ENCODE measurements around the gene RPUSD3.

RPUSD3 gene, protein sequence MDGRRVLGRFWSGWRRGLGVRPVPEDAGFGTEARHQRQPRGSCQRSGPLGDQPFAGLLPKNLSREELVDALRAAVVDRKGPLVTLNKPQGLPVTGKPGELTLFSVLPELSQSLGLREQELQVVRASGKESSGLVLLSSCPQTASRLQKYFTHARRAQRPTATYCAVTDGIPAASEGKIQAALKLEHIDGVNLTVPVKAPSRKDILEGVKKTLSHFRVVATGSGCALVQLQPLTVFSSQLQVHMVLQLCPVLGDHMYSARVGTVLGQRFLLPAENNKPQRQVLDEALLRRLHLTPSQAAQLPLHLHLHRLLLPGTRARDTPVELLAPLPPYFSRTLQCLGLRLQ

DNA sequence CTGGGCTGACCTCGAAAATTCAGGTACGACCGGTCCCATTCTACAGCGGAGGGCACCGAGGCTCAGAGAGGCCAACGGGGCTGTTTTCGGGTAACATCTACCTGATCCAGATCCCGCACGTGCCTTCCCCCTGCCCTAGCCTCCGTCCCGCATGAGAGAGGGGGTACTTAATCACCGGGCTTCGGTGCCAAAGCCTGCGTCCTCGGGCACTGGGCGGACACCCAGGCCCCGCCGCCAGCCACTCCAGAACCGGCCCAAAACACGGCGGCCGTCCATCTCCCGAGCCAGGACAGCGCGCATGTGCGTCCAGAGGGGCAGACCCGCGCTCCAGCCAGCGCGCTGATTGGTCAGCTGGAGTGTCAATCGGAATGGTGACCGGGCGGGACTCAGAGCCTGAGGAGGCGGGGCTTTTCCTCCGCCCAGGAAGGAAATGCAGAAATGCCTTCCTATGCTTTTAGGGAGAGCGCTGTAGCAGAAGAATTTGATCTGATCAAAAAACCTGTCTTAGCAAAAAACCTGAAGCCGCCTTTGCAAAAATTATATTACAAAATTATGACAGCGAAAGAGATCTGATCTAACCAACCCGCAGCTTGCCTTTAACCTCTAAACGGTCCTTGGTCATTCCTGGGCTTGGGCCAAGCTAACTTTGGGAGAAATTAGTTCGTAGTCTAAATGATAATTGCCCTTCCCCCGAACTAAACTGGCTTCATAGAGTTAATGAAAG, at the start of gene RPUSD3:
Gene RPUSD3 (minus strand): TSS at position 294 of the 724 bp plus-strand sequence. CDS start 18 bp downstream, at position 276.
- no peaks in the 10 kb centered on the region for H3K27me3 ChIP-seq (ENCODE audit: control insufficient read depth in 1 of 2, insufficient read depth in 2 of 2, low read length in 2 of 2)
- peak within 1 kb of the TSS; percentile 60 for H3K9ac ChIP-seq (ENCODE audit: low read length)
- peaks cover 25% of the 10 kb centered on the region for H3K36me3 ChIP-seq (ENCODE audit: insufficient read depth, low read length)
- peak within 1 kb of the TSS; percentile 64 to 86 for H3K4me3 ChIP-seq (ENCODE audit: low read depth in 1 of 2, low read length in 2 of 2)
- no peaks in the 10 kb centered on the region for H3K9me3 ChIP-seq (ENCODE audit: low read length)
- peak within 1 kb of the TSS; percentile 83 for H3K27ac ChIP-seq (ENCODE audit: low read depth, low read length)
- peaks cover 13% of the 10 kb centered on the region for H3K4me1 ChIP-seq (ENCODE audit: insufficient read depth, low read length)

DNA sequence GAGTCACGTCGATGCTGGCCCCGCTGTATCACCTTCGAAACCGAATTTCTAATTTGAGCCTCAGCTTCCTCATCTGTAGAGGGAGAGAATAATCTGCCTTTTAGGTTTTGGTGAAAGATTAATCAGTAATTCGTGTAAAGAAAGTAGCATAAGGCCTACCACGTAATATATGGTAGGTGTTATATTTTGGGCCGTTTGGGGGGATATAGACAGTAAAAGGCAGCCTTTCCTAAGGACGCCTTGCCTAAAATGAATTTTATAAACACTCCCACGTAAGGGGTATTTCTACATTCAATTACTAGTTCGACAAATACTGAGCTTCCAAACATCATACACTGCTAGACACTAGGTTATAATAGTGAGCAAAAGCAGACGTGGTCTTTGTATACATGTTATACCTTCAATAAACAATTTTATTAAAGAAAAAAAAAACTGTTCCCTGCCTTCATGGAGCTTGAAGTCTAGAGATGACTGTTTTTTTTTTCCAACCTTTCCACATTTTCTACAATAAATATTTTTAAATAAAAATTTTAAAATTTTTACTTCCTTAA, 47.3 kb upstream of the RPUSD3 start:
- H3K27ac ChIP-seq (ENCODE audit: low read depth, low read length), result peak overlapping the region; percentile 87

DNA sequence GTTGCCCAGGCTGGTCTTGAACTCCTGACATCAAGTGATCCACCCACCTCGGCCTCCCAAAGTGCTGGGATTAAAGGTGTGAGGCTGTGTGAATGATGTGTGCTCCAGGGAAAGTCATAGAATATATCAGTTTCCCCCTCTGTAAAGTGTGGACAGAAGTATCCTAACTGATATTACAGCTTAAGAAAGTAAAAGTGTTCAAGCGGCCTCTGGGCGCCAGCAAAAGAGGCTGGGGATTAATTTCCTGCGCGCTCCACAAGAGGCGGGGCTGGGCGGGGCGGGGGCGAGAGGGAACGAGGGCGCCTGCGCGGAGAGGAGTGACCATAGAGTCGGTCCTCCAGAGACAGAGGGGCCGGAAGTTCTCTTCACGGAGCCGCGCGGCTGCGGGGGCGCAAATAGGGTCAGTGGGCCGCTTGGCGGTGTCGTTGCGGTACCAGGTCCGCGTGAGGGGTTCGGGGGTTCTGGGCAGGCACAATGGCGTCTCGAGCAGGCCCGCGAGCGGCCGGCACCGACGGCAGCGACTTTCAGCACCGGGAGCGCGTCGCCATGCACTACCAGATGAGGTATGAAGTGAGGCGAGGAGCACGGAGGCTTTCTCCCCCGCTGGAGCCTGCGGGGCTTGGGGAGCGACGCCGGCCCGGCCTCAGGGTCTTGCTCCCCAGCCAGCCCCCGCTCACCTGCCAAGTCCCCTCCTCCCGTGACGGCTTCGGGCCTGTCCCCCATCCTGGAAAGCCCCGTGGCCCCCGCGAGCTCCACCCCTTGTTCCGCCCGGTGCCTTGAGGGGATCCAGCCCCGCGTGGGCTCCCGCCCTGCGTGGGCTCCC, 46.7 kb upstream of the RPUSD3 start, which contains the start of gene JAGN1:
Gene JAGN1 (plus strand): TSS at position 362 of the 823 bp plus-strand sequence. CDS start 113 bp downstream, at position 475.
- no peaks in the 10 kb centered on the region for H3K27me3 ChIP-seq (ENCODE audit: control insufficient read depth in 1 of 2, insufficient read depth in 2 of 2, low read length in 2 of 2)
- peaks cover 12% of the 10 kb centered on the region for H3K36me3 ChIP-seq (ENCODE audit: insufficient read depth, low read length)
- peak within 1 kb of the TSS; percentile 85 to 86 for H3K4me3 ChIP-seq (ENCODE audit: low read depth in 1 of 2, low read length in 2 of 2)
- H3K9me3 ChIP-seq (ENCODE audit: low read length), result no peaks in the 10 kb centered on the region
- H3K27ac ChIP-seq (ENCODE audit: low read depth, low read length), result peak within 1 kb of the TSS; percentile 87
- H3K4me1 ChIP-seq (ENCODE audit: insufficient read depth, low read length), result peaks cover 9% of the 10 kb centered on the region
- peak within 1 kb of the TSS; percentile 95 for H3K9ac ChIP-seq (ENCODE audit: low read length)

More for the DNA sequence above, 47.3 kb upstream of the RPUSD3 start:
- no peaks in the 10 kb centered on the region for H3K9me3 ChIP-seq (ENCODE audit: low read length)
- H3K36me3 ChIP-seq (ENCODE audit: insufficient read depth, low read length), result peaks cover 12% of the 10 kb centered on the region
- H3K27me3 ChIP-seq (ENCODE audit: control insufficient read depth in 1 of 2, insufficient read depth in 2 of 2, low read length in 2 of 2), result no peaks in the 10 kb centered on the region
- H3K4me1 ChIP-seq (ENCODE audit: insufficient read depth, low read length), result peaks cover 9% of the 10 kb centered on the region
- H3K9ac ChIP-seq (ENCODE audit: low read length), result peak overlapping the region; percentile 95
- peak overlapping the region; percentile 85 to 86 for H3K4me3 ChIP-seq (ENCODE audit: low read depth in 1 of 2, low read length in 2 of 2)

DNA sequence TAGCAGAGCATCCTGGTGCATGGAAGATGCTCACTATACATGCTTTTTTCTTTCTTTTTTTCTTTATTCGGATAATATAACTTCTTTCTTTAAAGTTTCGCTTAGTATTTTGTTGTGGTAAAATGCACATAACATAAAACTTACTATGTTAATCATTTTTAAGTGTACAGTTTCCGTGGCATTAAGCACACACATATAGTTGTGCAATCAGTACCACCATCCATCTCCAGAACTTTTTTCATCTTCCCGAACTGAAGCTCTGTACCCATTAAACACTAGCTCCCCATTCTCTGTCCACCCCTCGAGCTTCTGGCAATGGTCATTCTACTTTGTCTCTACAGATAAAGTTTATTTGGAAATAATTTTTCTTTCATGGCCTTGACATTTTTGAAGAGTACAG, 45.6 kb upstream of the RPUSD3 start:
- Histone ChIP-seq H3K27ac (ENCODE audit: low read depth, low read length) (no peak overlapping the region), H3K4me3 (ENCODE audit: low read depth in 1 of 2, low read length in 2 of 2) (no peak overlapping the region), H3K36me3 (ENCODE audit: insufficient read depth, low read length) (peaks cover 12% of the 10 kb centered on the region), H3K9me3 (ENCODE audit: low read length) (no peaks in the 10 kb centered on the region), H3K4me1 (ENCODE audit: insufficient read depth, low read length) (peaks cover 9% of the 10 kb centered on the region), H3K9ac (ENCODE audit: low read length) (no peak overlapping the region), H3K27me3 (ENCODE audit: control insufficient read depth in 1 of 2, insufficient read depth in 2 of 2, low read length in 2 of 2) (no peaks in the 10 kb centered on the region)

DNA sequence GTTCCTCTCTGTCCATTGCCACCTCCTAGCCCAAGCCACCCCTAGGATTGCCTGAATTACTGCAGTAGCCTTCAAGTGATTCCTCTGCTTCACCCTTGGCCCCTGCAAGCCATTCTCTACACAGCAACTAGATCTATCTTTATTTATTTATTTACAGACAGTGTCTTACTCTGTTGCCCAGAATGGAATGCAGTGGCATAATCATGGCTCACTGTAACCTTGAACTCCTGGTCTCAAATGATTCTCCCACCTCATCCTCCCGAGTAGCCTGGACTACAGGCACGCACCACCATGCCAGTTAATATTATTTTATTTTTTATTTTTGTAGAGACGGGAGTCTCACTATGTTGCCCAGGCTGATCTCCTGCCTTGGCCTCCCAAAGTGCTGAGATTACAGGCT, 44.7 kb upstream of the RPUSD3 start:
- H3K4me1 ChIP-seq (ENCODE audit: insufficient read depth, low read length), result peaks cover 9% of the 10 kb centered on the region
- H3K9ac ChIP-seq (ENCODE audit: low read length), result no peak overlapping the region
- no peaks in the 10 kb centered on the region for H3K27me3 ChIP-seq (ENCODE audit: control insufficient read depth in 1 of 2, insufficient read depth in 2 of 2, low read length in 2 of 2)
- H3K4me3 ChIP-seq (ENCODE audit: low read depth in 1 of 2, low read length in 2 of 2), result no peak overlapping the region
- peaks cover 9% of the 10 kb centered on the region for H3K36me3 ChIP-seq (ENCODE audit: insufficient read depth, low read length)
- no peaks in the 10 kb centered on the region for H3K9me3 ChIP-seq (ENCODE audit: low read length)
- no peak overlapping the region for H3K27ac ChIP-seq (ENCODE audit: low read depth, low read length)

DNA sequence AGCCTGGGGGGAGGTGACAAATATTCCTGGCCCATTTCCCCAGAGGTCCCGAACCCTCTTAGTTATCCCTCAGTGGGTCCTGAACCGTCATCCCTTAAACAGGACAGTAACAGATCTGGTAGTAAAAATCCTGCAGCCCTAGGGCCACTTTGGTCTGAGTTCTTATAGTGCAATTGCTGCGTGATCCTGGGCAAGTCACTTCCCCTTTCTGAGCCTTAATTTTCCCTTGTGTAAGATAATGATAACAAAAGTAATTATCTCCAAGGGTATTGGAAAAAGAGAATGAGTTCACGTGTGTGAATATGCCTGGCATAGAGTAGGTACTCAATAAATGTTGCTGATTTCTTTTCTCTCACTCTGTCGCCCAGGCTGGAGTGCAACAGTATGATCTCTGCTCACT, 43.7 kb upstream of the RPUSD3 start:
- H3K27ac ChIP-seq (ENCODE audit: low read depth, low read length), result no peak overlapping the region
- no peaks in the 10 kb centered on the region for H3K9me3 ChIP-seq (ENCODE audit: low read length)
- H3K27me3 ChIP-seq (ENCODE audit: control insufficient read depth in 1 of 2, insufficient read depth in 2 of 2, low read length in 2 of 2), result no peaks in the 10 kb centered on the region
- H3K9ac ChIP-seq (ENCODE audit: low read length), result no peak overlapping the region
- peaks cover 9% of the 10 kb centered on the region for H3K4me1 ChIP-seq (ENCODE audit: insufficient read depth, low read length)
- no peaks in the 10 kb centered on the region for H3K36me3 ChIP-seq (ENCODE audit: insufficient read depth, low read length)
- H3K4me3 ChIP-seq (ENCODE audit: low read depth in 1 of 2, low read length in 2 of 2), result no peak overlapping the region

DNA sequence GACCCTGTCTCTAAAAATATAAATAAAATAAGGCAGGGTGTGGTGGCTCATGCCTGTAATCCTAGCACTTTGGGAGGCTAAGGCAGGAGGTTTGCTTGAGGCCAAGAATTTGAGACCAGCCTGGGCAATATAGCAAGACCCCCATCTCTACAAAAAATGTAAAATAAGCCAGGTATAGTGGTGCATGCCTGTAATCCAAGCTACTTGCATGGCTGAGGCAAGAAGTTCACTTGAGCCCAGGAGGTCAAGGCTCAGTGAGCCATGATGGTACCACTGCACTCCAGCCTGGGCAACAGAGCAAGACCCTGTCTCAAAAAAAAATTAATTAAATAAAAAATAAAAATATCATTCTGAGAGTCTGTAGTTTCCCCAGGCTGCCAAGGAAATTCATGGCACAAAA, 42.5 kb upstream of the RPUSD3 start:
- Histone ChIP-seq H3K4me3 (ENCODE audit: low read depth in 1 of 2, low read length in 2 of 2) (no peak overlapping the region), H3K9me3 (ENCODE audit: low read length) (no peaks in the 10 kb centered on the region), H3K27ac (ENCODE audit: low read depth, low read length) (no peak overlapping the region), H3K27me3 (ENCODE audit: control insufficient read depth in 1 of 2, insufficient read depth in 2 of 2, low read length in 2 of 2) (no peaks in the 10 kb centered on the region), H3K4me1 (ENCODE audit: insufficient read depth, low read length) (peaks cover 6% of the 10 kb centered on the region), H3K9ac (ENCODE audit: low read length) (no peak overlapping the region), H3K36me3 (ENCODE audit: insufficient read depth, low read length) (no peaks in the 10 kb centered on the region)

DNA sequence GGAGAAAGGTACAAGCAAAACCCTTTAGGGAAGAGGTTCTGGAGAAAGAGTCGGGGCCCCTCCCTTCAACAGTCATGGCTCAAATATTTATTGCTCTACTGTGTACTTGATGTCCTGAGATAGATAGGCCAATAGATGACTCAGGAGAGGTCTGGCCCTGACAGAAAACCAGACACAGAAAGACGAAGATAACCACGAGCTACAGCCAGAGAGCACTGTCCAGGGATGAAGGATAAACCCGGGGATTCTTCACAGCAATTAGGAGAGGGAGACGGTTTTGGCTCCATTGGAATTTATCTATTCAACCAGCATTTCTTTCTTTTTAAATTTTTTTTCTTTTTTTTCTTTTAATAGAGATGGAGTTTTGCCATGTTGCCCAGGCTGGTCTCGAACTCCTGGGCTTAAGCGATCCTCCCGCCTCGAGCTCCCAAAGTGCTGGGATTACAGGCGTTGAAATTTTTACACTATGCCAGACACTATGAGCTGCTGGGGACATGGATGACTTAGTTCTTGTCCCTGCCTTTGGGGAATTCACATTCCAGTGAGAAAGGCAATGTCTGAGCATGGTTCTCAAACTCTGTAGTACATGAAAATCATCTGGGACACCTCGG, 40.9 kb upstream of the RPUSD3 start:
- Histone ChIP-seq H3K36me3 (ENCODE audit: insufficient read depth, low read length) (no peaks in the 10 kb centered on the region), H3K27ac (ENCODE audit: low read depth, low read length) (no peak overlapping the region), H3K4me1 (ENCODE audit: insufficient read depth, low read length) (peaks cover under 1% of the 10 kb centered on the region), H3K9me3 (ENCODE audit: low read length) (no peaks in the 10 kb centered on the region), H3K4me3 (ENCODE audit: low read depth in 1 of 2, low read length in 2 of 2) (no peak overlapping the region), H3K27me3 (ENCODE audit: control insufficient read depth in 1 of 2, insufficient read depth in 2 of 2, low read length in 2 of 2) (no peaks in the 10 kb centered on the region), H3K9ac (ENCODE audit: low read length) (no peak overlapping the region)

DNA sequence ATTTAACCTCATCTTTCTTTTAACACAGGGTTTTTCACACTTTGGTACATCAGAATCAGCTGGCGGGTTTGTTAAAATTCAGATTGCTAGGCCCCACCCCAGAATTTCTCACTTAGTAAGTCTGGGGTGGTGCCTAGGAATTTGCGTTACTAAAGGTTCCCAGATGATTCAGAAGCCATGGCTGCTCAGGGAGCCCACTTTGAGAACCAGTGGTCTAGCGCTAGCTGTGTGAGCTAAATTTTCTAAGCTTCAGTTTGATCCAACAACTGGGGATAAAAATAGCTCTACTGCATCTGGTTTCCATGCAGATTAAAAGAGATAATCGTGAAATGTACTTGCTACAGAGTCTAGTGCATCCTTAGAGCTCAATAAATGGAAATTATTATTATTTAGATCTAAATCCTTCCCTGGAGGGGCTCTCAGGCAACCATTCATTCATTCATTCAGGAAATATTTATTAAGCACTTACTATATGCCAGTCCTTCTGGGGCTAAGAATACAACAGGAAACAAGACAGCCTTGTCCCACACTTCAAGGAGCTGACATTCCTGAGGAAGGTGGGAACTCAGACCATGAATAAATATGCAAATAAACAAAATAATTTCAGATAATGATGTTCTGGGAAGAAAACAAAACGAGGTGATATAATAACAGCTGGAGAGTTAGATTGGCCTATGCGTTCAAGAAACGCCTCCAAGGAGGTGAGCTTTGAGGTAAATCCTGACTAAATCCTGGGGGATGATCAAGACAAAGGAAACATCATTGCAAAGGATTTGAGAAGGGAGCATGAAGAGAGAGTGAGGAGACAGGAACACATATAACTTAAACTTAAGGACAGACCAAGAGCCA, 40.1 kb upstream of the RPUSD3 start:
- Histone ChIP-seq H3K27me3 (ENCODE audit: control insufficient read depth in 1 of 2, insufficient read depth in 2 of 2, low read length in 2 of 2) (no peaks in the 10 kb centered on the region), H3K27ac (ENCODE audit: low read depth, low read length) (no peak overlapping the region)

DNA sequence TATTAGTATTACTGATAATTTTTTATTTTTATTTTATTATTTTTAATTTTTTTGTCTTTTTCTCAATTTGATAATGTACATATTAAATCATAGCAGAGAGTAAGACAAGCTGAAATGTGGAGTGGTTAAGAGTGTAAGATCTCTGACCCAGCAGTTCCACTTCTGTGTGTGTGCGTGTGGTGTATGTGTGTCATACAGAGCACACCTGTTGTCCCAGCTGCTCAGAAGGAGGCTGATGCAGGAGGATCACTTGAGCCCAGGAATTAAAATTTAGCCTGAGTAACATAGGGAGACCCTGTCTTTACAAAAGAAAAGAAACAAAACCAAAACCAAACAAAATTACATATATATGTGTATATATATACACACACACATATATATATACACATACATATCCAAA, 37.6 kb upstream of the RPUSD3 start:
- H3K4me1 ChIP-seq (ENCODE audit: insufficient read depth, low read length), result no peaks in the 10 kb centered on the region
- H3K36me3 ChIP-seq (ENCODE audit: insufficient read depth, low read length), result no peaks in the 10 kb centered on the region
- no peak overlapping the region for H3K4me3 ChIP-seq (ENCODE audit: low read depth in 1 of 2, low read length in 2 of 2)
- no peak overlapping the region for H3K9ac ChIP-seq (ENCODE audit: low read length)
- no peaks in the 10 kb centered on the region for H3K27me3 ChIP-seq (ENCODE audit: control insufficient read depth in 1 of 2, insufficient read depth in 2 of 2, low read length in 2 of 2)
- no peak overlapping the region for H3K27ac ChIP-seq (ENCODE audit: low read depth, low read length)
- no peaks in the 10 kb centered on the region for H3K9me3 ChIP-seq (ENCODE audit: low read length)

More for the DNA sequence above, 40.1 kb upstream of the RPUSD3 start:
- H3K4me1 ChIP-seq (ENCODE audit: insufficient read depth, low read length), result no peaks in the 10 kb centered on the region
- H3K4me3 ChIP-seq (ENCODE audit: low read depth in 1 of 2, low read length in 2 of 2), result no peak overlapping the region
- no peaks in the 10 kb centered on the region for H3K9me3 ChIP-seq (ENCODE audit: low read length)
- H3K9ac ChIP-seq (ENCODE audit: low read length), result no peak overlapping the region
- no peaks in the 10 kb centered on the region for H3K36me3 ChIP-seq (ENCODE audit: insufficient read depth, low read length)
